HG03565 (cell line): Measurements from ENCODE around the gene CTBS.
"Not testable (repeated sequence)": the region's sequence is repeated elsewhere in the genome, so short reads cannot be mapped to it uniquely, and the experiment has no call there.

Experiments used
- ATAC-seq: cut with Tn5 transposase; IDR thresholded peaks from one replicate; pipeline ENCODE4 v1.9.1; 2021; ENCODE audit warnings: mild to moderate bottlenecking, moderate library complexity; ENCODE audit not compliant: unreplicated experiment

Gene CTBS

GRCh38 chr1:84573967-84574842 is at the start of gene CTBS:
Gene CTBS (minus strand): TSS chr1:84574440. CDS start chr1:84574415, 25 bp downstream.
- peak; percentile 63 for ATAC-seq

- ATAC-seq: no peak
Measured at GRCh38 chr1:84621553-84621952, 47.3 kb upstream of the CTBS start.

DNA sequence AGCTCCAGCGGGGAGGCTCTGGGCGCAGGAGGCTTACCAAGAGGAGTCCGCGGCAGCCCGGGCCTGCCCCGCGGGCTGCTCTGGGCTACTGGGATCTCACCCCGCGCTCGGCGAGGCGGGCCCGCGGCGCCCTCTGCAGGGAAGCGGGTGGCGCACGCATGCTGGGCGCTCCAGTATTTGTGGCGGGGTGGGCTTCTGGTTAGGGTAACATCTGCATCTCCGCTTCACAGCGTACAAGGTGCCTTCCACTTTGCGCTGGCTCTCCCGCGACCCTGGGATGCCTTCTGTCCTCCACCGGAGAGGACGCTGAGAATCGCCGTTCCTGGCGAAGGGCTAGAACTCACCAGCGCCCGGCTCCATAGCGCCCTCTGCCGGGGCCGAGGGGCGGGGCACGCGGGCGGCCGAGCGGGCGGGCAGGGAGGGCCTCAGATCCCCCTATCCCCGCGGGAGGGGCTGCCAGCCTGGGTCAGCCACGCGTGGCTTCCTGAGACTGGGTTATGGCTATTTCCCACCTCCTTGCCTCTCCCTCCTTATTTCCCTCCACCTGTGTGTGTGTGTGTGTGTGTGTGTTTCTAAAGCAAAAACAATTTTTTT is 46.6 kb upstream of the CTBS start:
- peak; percentile 85 for ATAC-seq

DNA sequence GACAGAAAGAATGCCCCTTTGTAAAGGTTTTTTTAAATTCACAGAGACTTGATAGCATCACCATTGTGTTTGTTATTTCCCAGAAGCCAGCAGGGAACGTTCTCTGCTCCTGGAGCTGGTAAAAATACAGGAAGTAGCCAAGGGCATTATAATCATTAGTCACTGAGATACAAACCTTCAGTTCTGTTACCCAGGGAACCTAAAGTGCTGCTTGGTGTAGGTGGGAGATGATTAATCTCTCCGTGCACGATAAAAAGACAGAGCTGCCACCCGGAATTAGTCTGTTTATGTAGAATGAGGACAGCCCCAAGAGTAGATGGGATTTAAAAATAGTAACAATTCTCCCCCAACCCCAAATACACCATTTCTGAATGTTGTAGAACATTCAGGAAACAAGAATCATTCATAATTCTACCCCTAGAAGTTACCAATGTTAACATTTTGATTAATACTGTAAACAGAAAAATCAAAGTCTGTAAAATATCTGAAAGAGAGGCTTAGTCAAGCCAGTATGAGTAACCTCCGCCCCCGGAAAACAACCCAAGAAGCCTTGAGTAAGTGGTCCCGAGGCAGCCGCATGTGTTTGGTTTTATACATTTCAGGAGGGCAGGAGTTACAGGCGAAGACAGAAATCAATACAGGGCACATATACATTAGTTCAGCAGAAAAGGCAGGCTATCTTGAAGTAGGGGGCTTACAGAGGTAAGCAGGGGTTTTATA is 45.3 kb upstream of the CTBS start:
- ATAC-seq: no peak

DNA sequence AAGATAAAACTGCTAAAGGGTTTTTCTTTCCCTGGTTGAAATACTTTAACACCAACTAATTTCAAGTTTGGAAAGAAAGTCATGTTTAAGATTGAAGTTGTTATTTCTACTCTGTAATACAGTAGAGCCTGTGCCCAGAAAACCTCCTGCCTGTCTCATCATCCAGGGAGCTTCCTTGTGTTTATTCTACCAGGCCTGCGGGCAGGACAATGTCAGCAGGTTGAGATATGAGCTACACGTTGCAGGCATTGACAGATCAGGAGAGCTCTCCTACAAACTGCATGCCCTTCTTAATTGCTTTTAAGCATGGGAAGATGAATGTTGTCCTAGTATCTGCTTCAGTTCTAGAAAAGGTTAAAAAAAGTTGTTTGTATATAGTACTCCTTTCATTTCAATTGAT is 43.1 kb upstream of the CTBS start:
- ATAC-seq: no peak

GRCh38 chr1:84615790-84616189 is 41.5 kb upstream of the CTBS start:
- no peak for ATAC-seq

DNA sequence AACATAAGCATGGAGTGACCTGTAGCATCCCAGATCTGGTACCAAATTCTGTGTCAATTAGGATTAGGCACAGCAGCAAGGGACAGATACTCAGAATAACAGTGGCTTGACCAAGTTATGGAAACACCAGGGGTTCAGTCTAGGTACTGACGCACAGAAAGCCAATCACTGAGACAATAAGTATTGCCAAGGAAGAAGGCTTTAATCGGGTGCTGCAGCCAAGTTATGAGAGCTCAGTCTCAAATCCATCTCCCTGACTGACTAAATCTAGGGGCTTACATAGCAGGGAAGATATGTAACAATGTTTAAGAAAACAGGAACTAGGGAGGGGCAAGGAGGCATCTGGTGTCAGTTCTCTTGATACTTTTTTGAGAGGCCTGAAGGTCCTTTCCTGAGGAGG is 39.6 kb upstream of the CTBS start:
- no peak for ATAC-seq

DNA sequence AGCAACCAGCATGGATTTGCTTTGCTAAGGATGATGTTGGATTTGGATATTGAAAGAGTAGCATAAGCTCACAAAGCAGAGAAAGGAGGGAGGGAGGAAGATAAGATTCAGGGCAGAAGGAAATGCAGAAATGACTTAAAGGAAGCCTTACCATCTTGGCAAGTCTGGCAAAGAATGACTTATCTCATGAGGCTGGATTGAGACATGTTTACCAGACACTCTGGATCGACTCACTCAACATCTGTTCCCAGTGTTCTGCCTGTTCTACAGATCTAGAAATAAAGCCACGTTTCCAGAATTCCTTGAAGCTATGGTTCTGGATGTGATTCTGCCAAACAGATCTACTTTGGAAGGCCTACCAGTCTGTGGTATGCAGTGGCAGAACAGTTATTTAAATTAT is 38.8 kb upstream of the CTBS start:
- ATAC-seq: no peak

DNA sequence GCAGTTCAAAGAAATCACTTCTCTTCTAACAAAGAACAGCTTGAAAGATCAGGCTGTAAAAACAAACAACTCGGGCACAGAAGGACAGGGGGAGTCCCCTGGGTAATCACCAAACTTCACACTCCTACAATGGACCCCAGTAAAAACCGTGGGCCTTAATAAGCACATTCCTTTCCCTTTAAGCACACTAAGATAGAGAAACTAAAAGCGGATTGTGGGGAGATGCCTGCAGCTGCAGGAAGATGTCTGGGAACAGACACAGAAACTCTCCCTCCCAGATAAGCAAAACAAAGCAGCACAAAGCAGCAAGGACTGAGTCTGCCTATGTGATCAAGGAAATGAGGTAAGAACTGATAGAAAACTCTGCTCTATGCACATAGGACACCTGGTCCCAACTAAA is 37.6 kb upstream of the CTBS start:
- ATAC-seq: no peak

GRCh38 chr1:84611091-84611490 is 36.9 kb upstream of the CTBS start:
- no peak for ATAC-seq

- no peak for ATAC-seq
Measured at GRCh38 chr1:84606977-84607376, 32.7 kb upstream of the CTBS start.

DNA sequence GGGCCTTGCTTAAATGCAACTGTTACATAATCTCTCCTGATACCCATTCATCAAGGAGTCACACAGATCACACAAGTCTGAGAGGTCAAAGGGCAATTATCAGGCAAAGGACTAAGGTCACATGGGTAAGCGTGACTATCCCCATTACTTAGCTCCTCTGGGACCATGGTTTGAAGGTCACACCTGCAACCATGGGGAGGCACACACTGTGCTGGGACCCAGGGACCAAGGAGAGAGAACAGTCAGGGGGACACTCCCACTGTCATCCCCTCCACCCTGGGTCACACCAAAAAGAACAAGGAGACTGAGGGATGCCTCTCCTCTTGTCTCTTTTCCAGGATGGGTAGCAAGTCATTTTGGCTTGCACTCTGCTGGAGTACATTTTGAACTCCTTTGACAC is 30.9 kb upstream of the CTBS start:
- no peak for ATAC-seq

DNA sequence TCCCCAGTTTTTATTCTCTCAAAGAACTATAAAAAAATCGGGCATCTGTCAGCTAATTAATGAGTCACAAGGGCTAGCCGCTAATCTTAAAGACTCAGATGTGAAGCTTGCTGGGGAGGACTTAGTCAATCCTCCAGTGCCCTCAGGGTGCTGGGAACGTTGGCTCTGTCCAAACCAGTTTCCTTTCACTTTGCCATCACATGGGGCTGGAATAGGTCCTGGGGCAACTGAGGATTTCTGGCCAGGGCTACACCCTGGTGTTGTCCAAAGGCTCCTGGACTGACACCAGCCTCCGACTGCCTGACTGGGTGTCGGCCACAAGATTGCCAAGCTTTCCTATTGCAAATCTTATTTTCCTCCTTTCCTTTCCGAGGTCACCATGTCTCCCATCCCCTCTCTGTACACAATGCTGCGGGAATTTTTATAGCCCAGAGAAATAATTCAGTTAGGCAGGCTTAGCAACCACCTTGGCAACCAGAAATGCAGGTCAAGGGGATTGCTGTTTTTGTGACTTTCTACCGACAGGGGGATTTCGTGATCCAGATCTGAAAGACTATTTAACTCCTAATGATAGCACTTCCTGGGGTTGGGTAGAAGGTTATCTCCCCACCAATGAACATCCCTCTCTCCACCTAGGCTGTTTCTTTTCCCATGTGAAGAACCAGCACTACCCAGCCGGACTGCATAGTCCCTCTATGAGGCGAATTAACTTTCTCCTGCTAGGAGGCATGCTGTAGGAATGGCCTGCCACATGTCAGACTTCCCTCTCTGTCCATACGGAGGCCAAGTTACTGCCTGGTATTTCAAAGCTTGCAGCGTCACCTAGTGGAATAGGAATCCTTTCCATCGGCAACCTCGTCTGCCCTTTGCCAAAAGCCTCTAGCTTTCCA is 29.9 kb upstream of the CTBS start:
- no peak for ATAC-seq

- ATAC-seq: no peak
Measured at GRCh38 chr1:84603223-84603622, 29.0 kb upstream of the CTBS start.

GRCh38 chr1:84600796-84601195 is 26.6 kb upstream of the CTBS start:
- no peak for ATAC-seq

GRCh38 chr1:84598846-84599741 is 24.9 kb upstream of the CTBS start:
- peak; percentile 73 for ATAC-seq

DNA sequence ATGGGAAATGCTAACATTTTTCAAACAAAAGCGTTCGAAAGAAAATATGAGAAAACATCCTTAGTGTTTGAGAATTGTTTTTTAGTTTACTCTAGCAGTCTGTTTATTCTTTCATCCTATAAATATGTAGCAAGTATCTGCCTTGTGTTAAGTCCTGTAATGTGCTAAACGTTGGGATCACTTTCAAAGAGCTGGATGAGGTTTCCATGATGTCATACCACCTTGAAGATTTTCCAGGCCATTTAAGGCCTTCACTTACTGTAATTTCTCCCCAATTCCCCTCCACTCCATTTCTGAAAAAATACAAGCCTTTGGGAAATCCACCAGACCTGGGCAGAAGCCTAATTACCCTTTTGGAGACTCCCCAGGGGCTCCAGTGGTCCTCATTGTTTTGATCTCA is 24.2 kb upstream of the CTBS start:
- ATAC-seq: no peak

GRCh38 chr1:84597011-84597410 is 22.8 kb upstream of the CTBS start:
- ATAC-seq: no peak

GRCh38 chr1:84594959-84595358 is 20.7 kb upstream of the CTBS start:
- not testable (repeated sequence) for ATAC-seq

DNA sequence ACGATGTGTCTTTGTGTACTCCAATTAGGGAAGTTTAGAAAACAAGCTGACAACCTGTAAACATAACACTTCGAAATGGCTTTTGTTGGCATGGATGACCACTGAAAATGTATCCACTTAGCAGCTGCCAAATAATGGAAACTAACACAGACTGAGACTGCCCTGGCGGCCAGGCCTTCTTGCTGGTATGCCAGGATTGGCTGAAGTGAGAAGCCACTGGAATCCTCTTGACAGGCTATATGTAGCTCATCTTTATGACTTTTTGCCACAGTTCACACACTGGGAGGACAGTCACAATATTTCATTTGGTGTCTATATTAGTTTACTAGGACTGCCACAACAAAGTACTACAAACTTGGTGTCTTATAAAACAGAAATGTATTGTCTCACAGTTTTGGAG is 12.9 kb upstream of the CTBS start:
- ATAC-seq: no peak
